Inflammatory macrophage (primary cell): ENCODE measurements around the gene HARBI1.
"Not testable (repeated sequence)": the region's sequence is repeated elsewhere in the genome, so short reads cannot be mapped to it uniquely, and the experiment has no call there.

Experiments used
- DNase-seq, 2 donors: peaks; one replicate each; pipeline ENCODE4 v3.0.0-alpha.2; 2020 to 2022

Gene HARBI1

GRCh38 chr11:46594785-46595184, 22.2 kb downstream of the HARBI1 start:
- no peak for DNase-seq

- no peak for DNase-seq
Observed at GRCh38 chr11:46594374-46594700, 22.7 kb downstream of the HARBI1 start.

- peak; percentile 94 to 96 for DNase-seq
Observed at GRCh38 chr11:46593550-46594373, 23.3 kb downstream of the HARBI1 start, which contains the start of gene AMBRA1. AMBRA1 (minus strand) TSS chr11:46594023; CDS start chr11:46548380, 45,643 bp downstream.

DNA sequence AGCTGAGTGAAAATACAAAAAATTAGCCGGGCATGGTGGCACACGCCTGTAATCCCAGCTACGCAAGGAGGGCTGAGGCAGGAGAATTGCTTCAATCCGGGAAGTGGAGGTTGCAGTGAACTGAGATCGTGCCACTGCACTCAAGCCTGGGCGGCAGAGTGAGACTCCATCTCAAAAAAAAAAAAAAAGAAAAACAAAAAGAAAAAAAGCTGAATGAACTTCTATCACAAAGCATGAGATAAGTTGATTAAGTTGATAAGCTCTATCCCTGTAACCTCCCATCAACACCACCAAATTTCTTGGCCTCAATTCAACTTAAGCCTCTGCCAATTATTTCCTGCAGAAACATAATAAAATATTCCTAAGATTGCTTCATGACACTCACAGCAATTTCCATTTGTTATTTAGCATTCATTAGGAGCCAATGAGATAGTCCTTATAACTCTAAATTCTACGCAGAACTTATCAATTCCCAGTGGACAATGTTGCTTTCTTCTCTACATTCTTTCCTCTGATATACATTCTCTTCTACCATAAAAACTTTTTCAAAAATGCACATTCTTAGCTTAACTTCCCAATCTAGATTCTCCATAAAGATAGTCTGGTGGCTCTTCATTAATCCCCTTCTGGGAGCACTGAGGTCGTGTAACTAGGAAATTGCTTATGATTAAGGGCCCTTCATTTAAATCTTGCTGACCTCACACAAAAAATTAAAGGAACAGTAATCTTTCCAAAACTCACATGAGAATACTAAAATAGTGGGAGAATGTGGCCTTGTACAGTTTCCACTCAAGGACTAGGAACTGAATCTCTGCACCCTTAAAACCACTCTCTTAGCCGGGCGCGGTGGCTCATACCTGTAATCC, 26.1 kb downstream of the HARBI1 start:
- no peak for DNase-seq

DNA sequence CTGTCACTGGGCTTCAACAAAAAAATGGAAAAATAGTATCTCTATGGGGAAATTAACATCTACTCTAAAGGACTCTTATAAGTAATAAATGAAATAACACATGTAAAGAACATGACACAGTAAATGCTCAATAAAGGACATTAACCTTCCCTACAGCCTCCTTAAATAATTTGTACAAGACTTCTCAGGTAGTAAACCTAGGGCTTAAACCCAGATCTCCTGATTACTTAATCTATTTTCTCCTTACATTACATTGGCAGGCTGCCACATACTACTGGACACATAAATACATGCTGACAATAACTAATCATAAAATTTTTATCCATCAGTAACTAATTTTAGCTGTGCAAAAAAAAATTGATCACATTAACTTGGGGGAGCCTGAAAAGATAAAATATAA, 28.1 kb downstream of the HARBI1 start:
- DNase-seq, result no peak

DNA sequence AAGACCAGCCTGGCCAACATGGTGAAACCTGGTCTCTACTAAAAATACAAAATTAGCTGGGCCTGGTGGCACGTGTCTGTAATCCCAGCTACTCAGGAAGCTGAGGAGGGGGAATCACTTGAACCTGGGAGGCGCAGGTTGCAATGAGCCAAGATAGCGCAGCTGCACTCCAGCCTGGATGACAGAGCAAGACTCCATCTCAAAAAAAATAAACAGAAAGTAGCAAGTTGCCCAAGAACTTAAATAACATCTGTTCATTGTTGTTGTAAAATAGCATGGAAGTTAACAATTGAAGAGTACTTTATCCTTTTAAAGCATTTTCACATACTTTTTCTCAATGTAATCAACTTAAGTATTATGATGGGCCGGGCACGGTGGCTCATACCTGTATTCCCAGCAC, 28.9 kb downstream of the HARBI1 start:
- no peak for DNase-seq

GRCh38 chr11:46583513-46583912, 33.5 kb downstream of the HARBI1 start:
- not testable (repeated sequence) for DNase-seq

DNA sequence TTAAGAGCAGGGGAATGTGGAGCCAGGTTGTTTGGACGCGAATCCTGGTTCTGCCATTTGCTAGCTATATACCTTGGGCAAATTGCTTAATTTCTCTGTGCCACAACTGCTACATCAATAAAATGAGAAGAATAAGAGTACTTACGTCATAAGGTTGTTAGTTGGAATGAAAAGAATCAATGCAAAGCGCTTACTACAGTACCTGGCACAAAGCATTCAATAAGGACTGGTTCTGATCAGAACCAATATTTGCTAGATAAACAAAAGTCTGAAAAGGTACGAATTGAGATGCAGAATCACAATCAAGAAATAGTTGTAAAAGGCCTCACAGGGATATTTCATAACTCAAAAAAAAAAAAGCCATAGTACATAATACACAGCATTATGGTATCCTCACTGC, 34.4 kb downstream of the HARBI1 start:
- no peak for DNase-seq

DNA sequence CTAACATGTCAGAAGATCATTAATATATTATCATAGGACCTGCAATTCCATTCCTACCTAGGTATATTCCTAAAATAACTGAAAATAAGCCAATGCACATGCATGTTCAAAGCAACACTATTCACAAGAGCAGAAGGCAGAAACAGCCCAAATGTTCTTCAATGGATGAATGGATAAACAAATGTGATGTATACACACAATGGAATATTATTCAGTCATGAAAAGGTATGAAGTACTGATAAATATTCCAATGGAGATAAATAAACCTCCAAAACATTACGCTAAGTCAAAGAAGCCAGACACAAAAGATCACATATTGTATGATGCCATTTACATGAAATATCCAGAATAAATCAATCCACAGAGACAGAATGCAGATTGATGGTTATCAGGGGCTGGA, 40.0 kb downstream of the HARBI1 start:
- DNase-seq, result no peak

DNA sequence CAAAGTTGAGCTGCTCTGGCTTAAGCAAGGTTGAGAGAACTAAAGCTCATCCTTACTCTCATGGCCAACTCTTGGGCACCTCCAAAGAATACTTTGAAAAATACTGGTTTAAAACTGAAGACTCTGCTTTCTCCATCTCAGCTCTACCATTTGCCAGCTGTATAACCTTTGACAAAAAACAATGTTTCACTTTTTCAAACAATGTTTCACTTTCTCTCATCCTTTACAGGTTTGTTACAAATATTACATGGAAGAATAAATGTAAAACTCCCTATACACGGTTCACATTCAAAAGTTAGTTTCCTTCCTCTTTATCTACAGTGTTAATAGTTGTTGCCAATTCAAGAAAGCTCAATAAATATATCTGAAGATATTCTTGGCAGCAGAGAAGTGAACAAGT, 42.4 kb downstream of the HARBI1 start:
- no peak for DNase-seq

DNA sequence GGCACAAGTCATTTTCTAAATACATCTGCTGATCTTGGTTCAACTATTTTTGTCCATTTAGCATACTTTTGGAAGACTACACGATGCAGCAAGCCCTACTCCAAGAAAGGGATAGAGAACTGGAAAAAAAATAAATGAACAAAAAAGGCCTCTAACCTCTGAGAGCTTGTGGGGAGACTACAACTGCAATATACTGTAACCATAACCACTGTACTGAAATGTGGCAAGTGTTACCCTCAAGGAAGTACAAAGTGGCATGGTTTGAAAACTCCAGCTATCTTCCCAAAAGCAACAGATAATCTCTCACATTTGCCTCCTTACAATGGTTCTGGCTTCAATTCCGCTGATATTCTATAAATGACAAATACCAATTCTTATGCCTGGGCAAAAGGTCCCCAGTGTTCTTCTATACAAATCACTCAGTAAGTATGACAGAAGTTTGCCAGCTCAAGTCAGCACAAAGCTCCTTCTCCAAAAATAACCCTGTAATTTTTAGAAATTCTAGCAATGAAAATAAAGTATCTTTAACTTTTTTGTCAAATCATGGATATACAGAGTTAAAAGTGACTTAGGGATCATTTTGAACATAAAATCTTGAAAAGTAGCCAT, 46.1 kb downstream of the HARBI1 start:
- DNase-seq, result no peak

DNA sequence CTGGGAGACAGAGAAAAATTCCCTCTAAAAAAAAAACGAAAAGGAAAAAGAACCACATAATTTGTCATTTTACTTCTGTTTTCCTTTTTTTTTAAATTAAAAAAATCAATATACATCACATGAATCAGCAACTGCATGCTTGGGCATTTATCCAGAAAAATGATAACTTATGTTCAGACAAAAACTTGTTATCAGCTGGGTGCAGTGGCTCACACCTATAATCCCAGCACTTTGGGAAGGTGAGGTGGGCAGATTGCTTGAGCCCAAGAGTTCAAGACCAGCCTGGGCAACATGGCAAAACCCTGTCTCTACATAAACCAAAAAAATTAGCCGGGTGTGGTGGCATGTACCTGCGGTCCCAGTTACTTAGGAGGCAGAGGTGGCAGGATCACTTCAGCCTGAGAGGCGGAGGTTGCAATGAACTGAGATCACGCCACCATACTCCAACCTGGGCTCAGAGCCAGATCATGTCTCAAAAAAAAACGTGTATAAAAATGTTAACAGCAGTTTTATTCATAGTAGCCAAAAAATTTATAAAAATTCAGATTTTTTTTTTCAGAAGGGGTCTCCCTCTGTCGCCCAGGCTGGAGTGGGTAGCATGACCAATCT, 51.7 kb downstream of the HARBI1 start:
- DNase-seq, result no peak

- no peak for DNase-seq
Observed at GRCh38 chr11:46564459-46564858, 52.6 kb downstream of the HARBI1 start.

DNA sequence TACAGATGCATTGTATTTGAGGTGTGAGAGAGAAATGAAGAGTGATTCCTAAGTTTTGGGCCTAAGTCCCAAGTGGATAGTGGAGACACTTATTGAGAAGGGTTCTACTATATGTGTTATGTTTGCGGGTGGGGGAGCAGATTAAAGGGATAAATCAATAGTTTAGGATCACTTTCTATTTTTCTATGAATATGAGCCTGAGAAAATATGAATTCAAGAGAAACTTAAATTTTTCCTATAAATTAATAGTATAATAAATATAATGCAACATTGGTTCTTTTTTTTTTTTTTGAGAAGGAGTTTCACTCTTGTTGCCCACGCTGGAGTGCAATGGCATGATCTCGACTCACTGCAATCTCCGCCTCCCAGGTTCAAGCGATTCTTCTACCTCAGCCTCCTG, 54.5 kb downstream of the HARBI1 start:
- no peak for DNase-seq

DNA sequence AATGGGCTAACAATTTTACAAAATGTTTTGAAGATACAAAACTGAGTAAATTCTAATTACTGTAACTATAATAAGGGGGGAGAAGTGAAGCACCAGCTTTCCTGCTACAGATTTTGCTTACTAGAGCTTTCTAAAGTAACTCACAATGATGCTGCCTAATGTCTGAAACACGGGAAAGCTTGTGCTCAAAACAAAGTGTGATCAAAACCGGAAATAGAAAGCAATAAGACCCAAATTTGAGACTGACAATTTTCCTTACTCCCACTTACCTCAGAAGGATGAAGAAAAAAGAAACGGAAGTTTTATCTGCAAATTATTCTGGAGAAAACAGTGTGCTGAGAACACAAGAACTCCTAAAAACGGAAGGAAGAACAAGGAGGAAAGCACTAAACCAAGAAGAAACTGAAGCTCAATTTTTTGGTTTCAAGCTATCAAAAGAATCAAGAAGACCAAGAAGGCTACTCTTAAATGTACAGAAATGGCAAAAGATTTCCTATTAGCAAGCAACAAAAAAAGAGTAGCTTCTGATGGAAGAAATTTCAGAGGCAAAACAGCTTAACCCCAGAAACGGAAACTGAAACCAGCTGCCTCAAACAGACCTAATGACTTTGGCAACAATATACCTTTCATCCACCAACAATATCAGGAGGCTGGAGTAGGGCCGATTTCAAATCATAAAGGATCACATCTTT, 56.6 kb downstream of the HARBI1 start:
- peak; percentile 18 to 33 for DNase-seq

GRCh38 chr11:46559815-46560214, 57.2 kb downstream of the HARBI1 start:
- DNase-seq, result no peak

GRCh38 chr11:46557684-46558151, 59.3 kb downstream of the HARBI1 start:
- DNase-seq, result no peak

- DNase-seq, result no peak
Observed at GRCh38 chr11:46555267-46556054, 61.6 kb downstream of the HARBI1 start.

DNA sequence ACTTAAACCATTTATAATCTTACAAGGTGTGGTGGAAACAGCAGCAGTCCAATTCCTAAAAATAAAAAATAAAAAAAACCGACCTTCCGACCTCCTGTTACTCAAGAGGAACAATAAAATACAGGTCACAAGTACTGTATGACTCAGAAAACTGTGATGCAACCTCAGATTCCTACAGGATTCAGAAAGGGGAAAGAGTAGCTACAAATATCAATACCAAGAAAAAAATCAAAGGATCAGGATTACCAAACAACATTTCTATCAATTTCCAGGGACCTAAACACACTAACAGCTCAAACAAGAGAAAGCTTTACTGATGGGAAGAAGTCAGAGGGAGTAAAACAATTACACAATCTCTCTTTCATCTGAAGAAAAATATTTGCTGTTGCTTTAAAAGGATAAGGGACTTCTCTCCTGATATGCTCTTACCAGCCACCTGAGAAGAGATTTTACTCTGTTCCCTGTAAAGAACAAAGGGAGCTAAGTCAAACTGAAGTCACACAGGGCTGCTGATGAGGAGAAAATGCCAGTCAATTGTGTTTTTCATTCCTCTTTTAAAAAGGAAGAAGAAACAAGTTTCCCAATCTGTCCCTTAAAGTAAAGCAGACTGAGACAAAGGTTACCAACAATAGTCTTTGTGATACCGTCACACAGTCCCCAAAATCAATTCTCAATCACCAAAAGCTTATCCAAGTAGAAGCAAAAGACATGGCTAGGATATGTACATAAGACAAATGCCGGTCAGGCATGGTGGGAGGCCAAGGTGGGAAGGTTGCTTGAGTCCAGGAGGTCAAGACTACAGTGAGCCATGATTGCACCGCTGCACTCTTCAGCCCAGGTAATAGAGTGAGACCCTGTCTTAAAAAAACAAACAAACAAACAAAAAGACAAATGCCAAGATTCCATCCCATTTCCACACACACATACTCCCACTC, 62.5 kb downstream of the HARBI1 start:
- peak; percentile 64 to 66 for DNase-seq

GRCh38 chr11:46553814-46554212, 63.2 kb downstream of the HARBI1 start:
- peak in 1 of 2 donors; percentile 24 for DNase-seq
